H1 (cell line): ENCODE results near the gene TUBGCP5. TPM values are rescaled to one million over a fixed set of nuclear protein-coding genes. Genes with fewer than 3 reads are reported as not detected.
"Not testable (repeated sequence)": the region's sequence is repeated elsewhere in the genome, so short reads cannot be mapped to it uniquely, and the experiment has no call there.

Source experiments
- CTCF ChIA-PET: fragments of 300-600 bp; sonication (Branson Sonifier 250); formaldehyde crosslinking; loops from one replicate; lab custom pipeline; 2021; ENCODE audit not compliant: partially characterized antibody; lab: Charles Lee
- POLR2A ChIA-PET: fragments of 300-600 bp; sonication (Branson Sonifier 250); formaldehyde crosslinking; loops from one replicate; lab custom pipeline; 2021; ENCODE audit warnings: inconsistent platforms; ENCODE audit not compliant: partially characterized antibody; lab: Charles Lee
- DNase-seq, 2 experiments: peaks; one replicate each; pipeline versions ENCODE4 v3.0.0 to v3.0.0-alpha.2; 2010 to 2022; ENCODE audit warnings: low spot score in 2 of 2, low read depth in 1 of 2, mixed read lengths in 1 of 2
- FAIRE-seq: peaks from 2 replicates; lab custom pipeline; 2011; peaks lifted over from hg19 to GRCh38; lab: Jason Lieb, UNC
- H2AFZ ChIP-seq: 2 replicates; pipeline ENCODE4 v1.8.1; 2012; ENCODE audit warnings: low read length, inconsistent platforms
- H2AK5ac ChIP-seq: 2 replicates; pipeline ENCODE4 v1.6.1; 2013; ENCODE audit warnings: low read depth, low read length
- H2BK120ac ChIP-seq: replicated peaks from 2 replicates; pipeline ENCODE3; 2013; ENCODE audit warnings: low read depth, low read length, inconsistent platforms
- H2BK12ac ChIP-seq: 2 replicates; pipeline ENCODE4 v1.6.1; 2013; ENCODE audit warnings: low read depth, low read length
- H2BK15ac ChIP-seq: 2 replicates; pipeline ENCODE4 v1.6.1; 2013; ENCODE audit warnings: low read length
- H2BK20ac ChIP-seq: 2 replicates; pipeline ENCODE4 v1.6.1; 2013; ENCODE audit warnings: low read length
- H2BK5ac ChIP-seq: 2 replicates; pipeline ENCODE4 v1.6.1; 2013; ENCODE audit warnings: low read depth, low read length
- H3K14ac ChIP-seq: 2 replicates; pipeline ENCODE4 v1.6.1; 2013; ENCODE audit warnings: inconsistent platforms; ENCODE audit not compliant: insufficient read length
- H3K18ac ChIP-seq: 2 replicates; pipeline ENCODE4 v1.6.1; 2013; ENCODE audit warnings: low read length; ENCODE audit errors: extremely low read depth
- H3K23ac ChIP-seq: 2 replicates; pipeline ENCODE4 v1.6.1; 2013; ENCODE audit warnings: inconsistent platforms; ENCODE audit not compliant: insufficient read length
- H3K23me2 ChIP-seq: 2 replicates; pipeline ENCODE4 v1.6.1; 2013; ENCODE audit warnings: low read depth, low read length
- H3K27ac ChIP-seq: 2 replicates; pipeline ENCODE4 v1.6.1; 2011; ENCODE audit warnings: low read depth, low read length, inconsistent platforms
- H3K27me3 ChIP-seq, 4 experiments: replicated peaks in 1 of 4; 1 replicate in 1 of 4; 2 replicates in 3 of 4; pipeline versions ENCODE4 v1.6.1 to v1.8.1; 2011 to 2013; ENCODE audit warnings: low read length in 3 of 4, mild to moderate bottlenecking in 3 of 4, inconsistent platforms in 2 of 4, mixed read lengths in 2 of 4, moderate library complexity in 1 of 4; ENCODE audit not compliant: control insufficient read depth in 3 of 4, insufficient read depth in 3 of 4; ENCODE audit errors: extremely low read depth in 1 of 4
- H3K36me3 ChIP-seq, 4 experiments: 2 replicates each; pipeline versions ENCODE4 v1.6.1 to v1.8.1; 2011 to 2013; ENCODE audit warnings: mild to moderate bottlenecking in 4 of 4, low read length in 3 of 4, moderate library complexity in 2 of 4, control low read depth in 1 of 4, inconsistent platforms in 1 of 4; ENCODE audit not compliant: insufficient read depth in 4 of 4, control insufficient read depth in 2 of 4
- H3K4ac ChIP-seq: replicated peaks from 2 replicates; pipeline ENCODE3; 2013; ENCODE audit warnings: low read length, low read depth, mixed read lengths, inconsistent platforms; ENCODE audit not compliant: insufficient read length
- H3K4me1 ChIP-seq, 4 experiments: replicated peaks in 1 of 4; 1 replicate in 1 of 4; 2 replicates in 3 of 4; pipeline versions ENCODE4 v1.6.1 to v1.8.1; 2011 to 2013; ENCODE audit warnings: low read length in 3 of 4, inconsistent platforms in 2 of 4, mixed read lengths in 1 of 4; ENCODE audit not compliant: insufficient read depth in 4 of 4, control insufficient read depth in 3 of 4
- H3K4me2 ChIP-seq, 2 experiments: 2 replicates each; pipeline versions ENCODE4 v1.6.1 to v1.8.1; 2011 to 2013; ENCODE audit warnings: low read depth in 2 of 2, low read length in 2 of 2, control low read depth in 1 of 2, inconsistent platforms in 1 of 2, mild to moderate bottlenecking in 1 of 2; ENCODE audit not compliant: insufficient read depth in 1 of 2
- H3K4me3 ChIP-seq, 4 experiments: fragments of 200-600, 300-600 bp in 1 of 4; sonication (generic), shearing (Covaris generic), sonication (Bioruptor Twin) in 1 of 4; 2 replicates each; pipeline versions ENCODE4 v1.5.1 to v1.8.1; 2011 to 2016; ENCODE audit warnings: low read length in 4 of 4, low read depth in 3 of 4, control low read depth in 2 of 4, inconsistent platforms in 2 of 4, mild to moderate bottlenecking in 2 of 4, mixed read lengths in 1 of 4, moderate library complexity in 1 of 4; ENCODE audit not compliant: insufficient read depth in 2 of 4; ENCODE audit errors: extremely low read depth in 1 of 4
- H3K56ac ChIP-seq: replicated peaks from 2 replicates; pipeline ENCODE3; 2013; ENCODE audit warnings: low read depth, mild to moderate bottlenecking, mixed read lengths, low read length, inconsistent platforms; ENCODE audit not compliant: insufficient read length
- H3K79me1 ChIP-seq: 2 replicates; pipeline ENCODE4 v1.6.1; 2013; ENCODE audit warnings: low read depth, low read length, control low read depth
- H3K79me2 ChIP-seq, 2 experiments: 2 replicates each; pipeline versions ENCODE4 v1.6.1 to v1.8.1; 2012 to 2013; ENCODE audit warnings: low read length in 2 of 2, mild to moderate bottlenecking in 2 of 2, inconsistent platforms in 1 of 2; ENCODE audit not compliant: insufficient read depth in 2 of 2, control insufficient read depth in 1 of 2
- H3K9ac ChIP-seq, 4 experiments: replicated peaks in 1 of 4; 1 replicate in 1 of 4; 2 replicates in 3 of 4; pipeline versions ENCODE4 v1.6.1 to v1.8.1; 2011 to 2013; ENCODE audit warnings: low read depth in 3 of 4, low read length in 3 of 4, control low read depth in 2 of 4, mild to moderate bottlenecking in 2 of 4, moderate library complexity in 2 of 4, inconsistent platforms in 1 of 4; ENCODE audit errors: extremely low read depth in 1 of 4
- H3K9me3 ChIP-seq, 2 experiments: 2 replicates each; pipeline versions ENCODE4 v1.6.1 to v1.8.1; 2012 to 2013; ENCODE audit warnings: mild to moderate bottlenecking in 2 of 2, moderate library complexity in 2 of 2, control low read depth in 1 of 2, inconsistent platforms in 1 of 2, low read depth in 1 of 2, low read length in 1 of 2, mixed read lengths in 1 of 2; ENCODE audit not compliant: insufficient read depth in 2 of 2
- H4K20me1 ChIP-seq, 2 experiments: replicated peaks in 1 of 2; 2 replicates each; pipeline versions ENCODE3 to v1.8.1; 2011 to 2013; ENCODE audit warnings: inconsistent platforms in 2 of 2, low read length in 2 of 2, mild to moderate bottlenecking in 1 of 2; ENCODE audit not compliant: insufficient read depth in 2 of 2, control insufficient read depth in 1 of 2
- H4K5ac ChIP-seq: 2 replicates; pipeline ENCODE4 v1.6.1; 2013; ENCODE audit warnings: low read length, low read depth, mixed read lengths, inconsistent platforms; ENCODE audit not compliant: insufficient read length
- H4K8ac ChIP-seq: 2 replicates; pipeline ENCODE4 v1.8.0; 2013; ENCODE audit warnings: mild to moderate bottlenecking, moderate library complexity, low read length, inconsistent platforms; ENCODE audit not compliant: insufficient read depth; ENCODE audit errors: extremely low read depth
- H4K91ac ChIP-seq: replicated peaks from 2 replicates; pipeline ENCODE3; 2013; ENCODE audit warnings: low read length, mixed read lengths, inconsistent platforms; ENCODE audit not compliant: insufficient read length
- WGBS, 2 experiments: shearing (Covaris generic) in 1 of 2; methylation state at CpG; one replicate each; pipeline versions ENCODE4 v1.1.6 to v1.1.7; 2013 to 2015; ENCODE audit warnings: low lambda C conversion rate in 2 of 2, mixed read lengths in 2 of 2, inconsistent platforms in 1 of 2, low coverage in 1 of 2, missing lambda C conversion rate in 1 of 2; ENCODE audit not compliant: insufficient replicate concordance in 2 of 2, insufficient coverage in 1 of 2, insufficient read length in 1 of 2; ENCODE audit errors: extremely low coverage in 1 of 2, missing lambda C conversion rate in 1 of 2; 5-methylcytosine and 5-hydroxymethylcytosine counted together
- polyA plus RNA-seq, 7 experiments: library from polyadenylated mRNA; depleted of rRNA in 3 of 7; stranded (reverse) in 5 of 7; unstranded in 2 of 7; fragments of >200 nt in 5 of 7; fragments of 200-250 nt in 2 of 7; gene quantifications; 1 replicate in 5 of 7; 2 replicates in 1 of 7; 4 replicates in 1 of 7; pipeline versions ENCODE4 v1.2.1 to v1.2.3, GENCODE V29; 2011 to 2013; ENCODE audit warnings: missing spikeins in 2 of 7, mixed read lengths in 2 of 7
- total RNA-seq: library from RNA; stranded (reverse); fragmentation: NEBNext Ultra II Directional; extraction: Animal tissue kit (Norgen Biotek cat#: 25700); gene quantifications from 2 replicates; pipeline ENCODE4 v1.2.1, GENCODE V29; 2021

Gene TUBGCP5
- total and polyA plus RNA-seq, 2 of the 8 experiments (the other 6 are each of a cell fraction or from before 2014, with no cell fraction given): 6.3 to 12.5 TPM

DNA sequence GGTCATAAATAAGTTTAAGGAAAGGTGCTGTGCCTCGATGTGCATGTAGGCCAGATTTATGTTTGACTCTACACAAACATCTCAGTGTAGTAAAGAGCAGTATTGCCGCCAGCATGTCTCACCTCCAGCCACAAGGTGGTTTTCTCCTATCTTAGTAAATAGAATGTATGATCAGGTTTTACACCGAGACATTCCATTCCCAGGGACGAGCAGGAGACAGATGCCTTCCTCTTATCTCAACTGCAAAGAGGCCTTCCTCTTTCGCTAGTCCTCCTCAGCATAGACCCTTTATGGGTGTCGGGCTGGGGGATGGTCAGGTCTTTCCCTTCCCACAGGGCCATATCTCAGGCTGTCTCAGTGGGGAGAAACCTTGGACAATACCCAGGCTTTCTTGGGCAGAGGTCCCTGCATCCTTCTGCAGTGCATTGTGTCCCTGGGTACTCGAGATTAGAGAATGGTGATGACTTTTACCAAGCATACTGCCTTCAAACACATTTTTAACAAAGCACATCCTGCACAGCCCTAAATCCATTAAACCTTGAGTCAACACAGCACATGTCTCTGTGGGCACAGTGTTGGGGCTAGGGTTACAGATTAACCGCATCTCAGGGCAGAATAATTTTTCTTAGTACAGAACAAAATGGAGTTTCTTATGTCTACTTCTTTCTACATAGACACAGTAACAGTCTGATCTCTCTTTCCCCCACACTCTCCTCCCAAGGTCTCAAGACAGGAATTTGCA is 42.8 kb upstream of the TUBGCP5 start:
- H3K4me3 ChIP-seq, H2BK120ac ChIP-seq, H4K8ac ChIP-seq, H3K79me2 ChIP-seq, H2BK5ac ChIP-seq, H4K5ac ChIP-seq, H3K56ac ChIP-seq, H2AFZ ChIP-seq, DNase-seq, H3K4me1 ChIP-seq, FAIRE-seq, H3K23me2 ChIP-seq, H3K36me3 ChIP-seq, H2BK20ac ChIP-seq, H2AK5ac ChIP-seq, H3K27ac ChIP-seq, H3K4ac ChIP-seq, H4K20me1 ChIP-seq, H3K27me3 ChIP-seq, H3K4me2 ChIP-seq, H3K9ac ChIP-seq, H3K14ac ChIP-seq, H2BK12ac ChIP-seq, H3K79me1 ChIP-seq, H3K23ac ChIP-seq, H3K18ac ChIP-seq, H2BK15ac ChIP-seq, POLR2A ChIA-PET, H4K91ac ChIP-seq: not testable (repeated sequence)
- H3K9me3 ChIP-seq: peaks cover 2 to 37% of the 10 kb centered on the region in 2 experiments; a peak in 3 of 4 replicates
- WGBS, 2 experiments: 92% methylated on average over 7 of the region's 8 CpGs; no CpG with 5 or more reads in 1 of the 2 experiments
- CTCF ChIA-PET: interaction anchor here (1.4 kb wide), 1 partner anchor 8 kb away, joined by 5 read pairs; no protein-coding TSS in a partner anchor
